ENCODE results near the gene TBR1. TPM values are rescaled to one million over a fixed set of nuclear protein-coding genes. Genes with fewer than 3 reads are reported as not detected.

TBR1 gene
- total RNA-seq, 2 experiments from 2014 or later = not detected

DNA sequence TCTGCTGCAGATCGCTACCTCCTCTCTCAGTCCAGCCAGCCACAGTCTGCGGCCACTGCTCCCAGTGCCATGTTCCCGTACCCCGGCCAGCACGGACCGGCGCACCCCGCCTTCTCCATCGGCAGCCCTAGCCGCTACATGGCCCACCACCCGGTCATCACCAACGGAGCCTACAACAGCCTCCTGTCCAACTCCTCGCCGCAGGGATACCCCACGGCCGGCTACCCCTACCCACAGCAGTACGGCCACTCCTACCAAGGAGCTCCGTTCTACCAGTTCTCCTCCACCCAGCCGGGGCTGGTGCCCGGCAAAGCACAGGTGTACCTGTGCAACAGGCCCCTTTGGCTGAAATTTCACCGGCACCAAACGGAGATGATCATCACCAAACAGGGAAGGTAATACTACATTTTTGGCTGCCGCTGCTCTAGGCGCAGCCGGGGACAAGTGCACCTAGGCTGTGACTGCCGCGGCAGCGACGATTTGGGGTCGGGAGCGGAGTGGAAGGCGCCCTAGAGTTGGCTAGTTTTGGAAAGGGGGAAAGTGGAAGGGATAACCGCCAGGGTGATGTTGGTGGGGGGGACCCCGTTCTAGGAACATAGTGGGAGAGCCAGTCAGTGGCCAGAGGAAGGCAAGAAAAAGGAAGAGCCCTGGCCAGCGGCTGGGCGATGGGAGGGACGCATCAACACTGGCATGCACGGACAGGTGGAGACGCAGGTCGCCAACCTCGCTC, 776 bp downstream of the TBR1 start:
- DNase-seq = peak; percentile 18

DNA sequence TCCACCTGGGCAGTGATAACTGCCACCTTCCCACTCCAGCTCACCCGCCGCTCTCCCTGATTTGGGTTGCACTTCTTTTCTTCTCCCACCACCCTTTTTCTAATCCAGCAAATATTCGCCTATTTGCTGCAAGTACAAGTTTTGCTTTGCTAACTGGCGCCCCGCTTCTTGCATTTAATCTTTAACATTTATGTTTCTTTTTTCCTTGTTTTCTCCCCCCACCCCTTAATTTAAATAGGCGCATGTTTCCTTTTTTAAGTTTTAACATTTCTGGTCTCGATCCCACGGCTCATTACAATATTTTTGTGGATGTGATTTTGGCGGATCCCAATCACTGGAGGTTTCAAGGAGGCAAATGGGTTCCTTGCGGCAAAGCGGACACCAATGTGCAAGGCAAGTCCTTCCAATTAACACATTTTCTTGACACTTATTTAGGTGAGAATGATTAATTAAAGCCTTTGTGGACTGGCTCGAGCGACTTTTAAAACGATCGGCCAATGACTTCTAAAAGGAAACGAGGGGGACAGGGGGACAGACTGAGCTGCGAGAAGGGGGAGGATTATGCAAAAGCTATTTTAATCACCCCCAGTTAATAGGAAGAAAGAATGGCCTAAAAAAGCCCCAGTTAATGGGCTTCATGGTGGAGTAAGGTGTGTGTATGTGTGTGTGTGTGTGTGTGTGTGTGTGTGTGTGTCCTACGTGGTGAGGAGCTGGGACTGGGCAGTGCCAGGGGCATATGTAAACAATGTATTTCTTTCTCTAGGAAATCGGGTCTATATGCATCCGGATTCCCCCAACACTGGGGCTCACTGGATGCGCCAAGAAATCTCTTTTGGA, 1.6 kb downstream of the TBR1 start:
- Mint-ChIP-seq H3K9me3 (no peaks in the 10 kb centered on the region), H3K36me3 (no peaks in the 10 kb centered on the region), H3K27me3 (peaks cover 77% of the 10 kb centered on the region), H3K4me3 (peak overlapping the region; percentile 28), H3K27ac (no peak overlapping the region), H3K4me1 (ENCODE audit: low read depth) (peaks cover 49% of the 10 kb centered on the region)
- no peak for DNase-seq
- intact Hi-C loops (cut with micrococcal nuclease) = loop anchor here (5.0 kb wide), 2 partner anchors 110 to 180 kb away; partner anchors contain the start of gene PSMD14
- POLR2A ChIA-PET = no interaction called here
- CTCF ChIA-PET = no interaction called here

More for the DNA sequence above, 776 bp downstream of the TBR1 start:
- H3K27me3 Mint-ChIP-seq = peaks cover 69% of the 10 kb centered on the region
- H3K27ac Mint-ChIP-seq = no peak overlapping the region
- H3K4me3 Mint-ChIP-seq = peak overlapping the region; percentile 32
- CTCF ChIA-PET = interaction anchor here (0.8 to 1.1 kb wide), 2 partner anchors 9 to 11 kb away, joined by 3 to 5 read pairs; no protein-coding TSS in a partner anchor
- POLR2A ChIA-PET = interaction anchor here (0.6 kb wide), 1 partner anchor 7 kb away, joined by 4 read pairs; no protein-coding TSS in a partner anchor
- no peaks in the 10 kb centered on the region for H3K36me3 Mint-ChIP-seq
- peaks cover 47% of the 10 kb centered on the region for H3K4me1 Mint-ChIP-seq (ENCODE audit: low read depth)
- intact Hi-C loops (cut with micrococcal nuclease) = loop anchor here (1.0 to 5.0 kb wide), 3 partner anchors 7 to 180 kb away; partner anchors contain the start of gene PSMD14
- H3K9me3 Mint-ChIP-seq = no peaks in the 10 kb centered on the region

DNA sequence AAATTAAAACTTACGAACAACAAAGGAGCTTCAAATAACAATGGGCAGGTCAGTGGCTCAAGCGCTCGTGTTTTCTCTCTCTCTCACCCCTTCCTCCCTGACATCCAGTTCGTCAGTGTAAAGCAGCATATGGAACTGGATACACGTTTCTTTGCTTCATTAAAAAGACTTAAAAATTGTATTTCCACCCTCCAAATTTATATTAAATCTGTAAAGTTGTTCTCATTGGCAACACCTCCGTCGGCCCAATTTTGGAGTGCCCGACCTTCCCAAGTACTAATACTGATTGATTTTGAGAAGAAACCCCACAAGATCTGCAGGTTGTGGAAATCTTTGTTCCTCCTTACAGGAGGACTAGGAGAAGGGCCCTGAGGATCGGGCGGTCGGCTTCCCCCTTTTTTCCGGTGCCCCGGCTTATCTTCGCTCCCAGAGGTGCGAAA, 2.2 kb downstream of the TBR1 start:
- no peaks in the 10 kb centered on the region for H3K36me3 Mint-ChIP-seq
- DNase-seq = no peak
- intact Hi-C loops (cut with micrococcal nuclease) = loop anchor here (5.0 kb wide), 2 partner anchors 111 to 181 kb away; partner anchors contain the start of gene PSMD14
- POLR2A ChIA-PET = no interaction called here
- no peaks in the 10 kb centered on the region for H3K9me3 Mint-ChIP-seq
- no peak overlapping the region for H3K27ac Mint-ChIP-seq
- CTCF ChIA-PET = no interaction called here
- H3K4me1 Mint-ChIP-seq (ENCODE audit: low read depth) = peaks cover 53% of the 10 kb centered on the region
- peaks cover 83% of the 10 kb centered on the region for H3K27me3 Mint-ChIP-seq
- peak overlapping the region; percentile 28 for H3K4me3 Mint-ChIP-seq

DNA sequence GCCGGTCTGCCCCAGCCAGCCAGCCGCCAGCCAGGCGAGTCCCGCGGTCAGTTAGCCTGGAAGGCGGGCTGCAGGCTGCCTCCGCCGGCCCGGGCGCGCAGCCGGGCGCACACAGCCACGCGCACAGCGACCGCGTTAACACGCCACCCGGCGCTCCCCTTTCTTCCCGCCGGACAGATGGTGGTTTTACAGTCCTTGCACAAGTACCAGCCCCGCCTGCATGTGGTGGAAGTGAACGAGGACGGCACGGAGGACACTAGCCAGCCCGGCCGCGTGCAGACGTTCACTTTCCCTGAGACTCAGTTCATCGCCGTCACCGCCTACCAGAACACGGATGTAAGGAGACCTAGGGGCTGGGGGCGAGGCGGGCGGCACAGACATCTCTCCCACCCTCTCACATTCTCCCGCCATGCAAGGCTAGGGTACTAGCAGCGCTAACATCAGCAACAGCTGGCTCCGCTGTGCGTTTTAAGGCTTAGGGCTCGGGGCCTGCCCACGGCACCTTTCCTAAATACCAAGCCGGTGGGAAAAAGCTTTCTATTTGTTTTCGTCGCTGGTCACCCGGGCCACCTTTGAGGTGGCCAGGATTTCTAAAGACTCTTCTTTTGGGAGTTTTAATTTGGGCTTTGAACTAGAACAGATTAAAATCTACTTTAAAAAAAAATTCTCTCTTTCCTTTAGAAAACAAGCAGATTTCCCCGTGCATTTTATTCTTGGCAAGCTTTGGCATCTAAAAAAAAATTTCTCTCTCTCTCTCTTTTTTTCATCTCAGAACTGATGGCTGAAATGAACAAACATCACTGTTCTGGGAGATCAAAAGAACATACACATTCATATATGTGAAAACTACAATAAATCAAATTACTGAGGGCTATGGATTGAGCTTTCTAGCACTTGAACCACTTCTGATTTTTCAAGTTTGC, 2.9 kb downstream of the TBR1 start:
- ChIA-PET CTCF (no interaction called here), POLR2A (no interaction called here)
- intact Hi-C loops (cut with micrococcal nuclease) = loop anchor here (5.0 kb wide), 2 partner anchors 112 to 182 kb away; partner anchors contain the start of gene PSMD14
- peaks cover 82% of the 10 kb centered on the region for H3K27me3 Mint-ChIP-seq
- no peaks in the 10 kb centered on the region for H3K36me3 Mint-ChIP-seq
- H3K27ac Mint-ChIP-seq = no peak overlapping the region
- peak; percentile 24 for DNase-seq
- H3K4me3 Mint-ChIP-seq = peak overlapping the region; percentile 63
- peaks cover 50% of the 10 kb centered on the region for H3K4me1 Mint-ChIP-seq (ENCODE audit: low read depth)
- H3K9me3 Mint-ChIP-seq = no peaks in the 10 kb centered on the region

DNA sequence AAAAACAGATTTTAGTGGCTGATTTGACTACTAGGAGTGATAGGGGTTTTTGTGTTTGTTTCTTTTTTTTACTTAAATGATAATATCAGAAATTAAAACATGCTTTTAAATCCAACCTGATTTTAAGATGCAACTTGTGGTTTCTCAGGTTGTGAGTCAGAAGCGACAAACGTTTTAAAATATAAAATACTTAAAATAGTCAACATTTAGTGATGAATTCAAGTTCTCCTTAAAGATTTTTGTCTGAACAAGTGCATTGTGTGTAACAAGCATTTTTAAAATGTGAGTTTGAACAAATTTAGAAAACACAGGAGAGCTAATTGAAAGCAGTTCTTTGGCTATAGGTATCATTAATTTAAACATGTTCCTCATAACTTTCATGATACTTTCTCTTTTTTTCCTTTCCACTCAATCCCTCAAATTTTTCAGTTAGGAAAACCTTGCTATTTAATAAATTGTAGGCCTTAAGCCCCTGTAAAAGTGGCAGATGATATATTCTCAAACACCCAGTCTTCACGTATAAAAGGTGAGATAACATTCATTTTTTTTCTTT, 3.6 kb downstream of the TBR1 start:
- intact Hi-C loops (cut with micrococcal nuclease) = loop anchor here (5.0 to 10.0 kb wide), 4 partner anchors 112 to 705 kb away; partner anchors contain the start of gene PSMD14

DNA sequence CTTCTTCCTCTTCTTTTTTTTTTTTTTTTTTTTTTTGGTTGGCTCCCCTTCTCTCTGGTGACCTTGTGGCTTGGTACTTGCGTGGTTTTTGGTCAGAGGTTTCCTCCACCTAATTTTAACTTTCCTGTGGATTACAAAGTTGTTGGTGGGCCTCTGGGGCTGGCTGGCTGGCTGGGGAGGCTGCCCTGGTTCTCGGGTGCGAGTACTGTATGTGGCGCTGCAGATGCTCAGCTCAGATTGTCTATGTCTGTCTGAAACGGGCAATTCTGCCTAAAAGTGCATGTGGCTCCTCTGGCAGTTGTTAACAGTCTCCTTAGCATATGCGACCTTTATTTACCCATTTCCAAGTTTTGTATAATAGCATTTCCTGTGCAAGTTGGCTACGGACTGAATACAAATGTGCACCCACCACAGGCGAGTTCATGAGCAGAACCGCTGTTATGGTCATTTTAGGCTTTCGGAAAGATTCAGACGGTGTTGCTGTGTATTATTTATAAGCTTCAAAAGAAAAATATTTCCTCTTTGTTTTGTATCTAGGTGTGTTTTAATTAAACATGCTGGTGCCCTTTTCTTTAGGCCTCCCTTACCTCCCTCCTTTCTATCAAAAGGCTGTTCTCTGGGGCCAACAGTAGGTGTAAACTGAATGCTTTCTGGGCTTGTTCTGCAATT, 4.4 kb downstream of the TBR1 start:
- Mint-ChIP-seq H3K4me1 (ENCODE audit: low read depth) (peaks cover 51% of the 10 kb centered on the region), H3K9me3 (no peaks in the 10 kb centered on the region), H3K4me3 (no peak overlapping the region), H3K27me3 (peaks cover 88% of the 10 kb centered on the region), H3K27ac (no peak overlapping the region), H3K36me3 (no peaks in the 10 kb centered on the region)
- intact Hi-C loops (cut with micrococcal nuclease) = loop anchor here (5.0 to 10.0 kb wide), 2 partner anchors 532 to 704 kb away; no protein-coding TSS in a partner anchor
- POLR2A ChIA-PET = no interaction called here
- CTCF ChIA-PET = no interaction called here
- no peak for DNase-seq

More for the DNA sequence above, 3.6 kb downstream of the TBR1 start:
- POLR2A ChIA-PET = no interaction called here
- Mint-ChIP-seq H3K27ac (no peak overlapping the region), H3K4me1 (ENCODE audit: low read depth) (peaks cover 56% of the 10 kb centered on the region), H3K27me3 (peaks cover 88% of the 10 kb centered on the region), H3K9me3 (no peaks in the 10 kb centered on the region), H3K4me3 (no peak overlapping the region), H3K36me3 (no peaks in the 10 kb centered on the region)
- no peak for DNase-seq
- CTCF ChIA-PET = no interaction called here

DNA sequence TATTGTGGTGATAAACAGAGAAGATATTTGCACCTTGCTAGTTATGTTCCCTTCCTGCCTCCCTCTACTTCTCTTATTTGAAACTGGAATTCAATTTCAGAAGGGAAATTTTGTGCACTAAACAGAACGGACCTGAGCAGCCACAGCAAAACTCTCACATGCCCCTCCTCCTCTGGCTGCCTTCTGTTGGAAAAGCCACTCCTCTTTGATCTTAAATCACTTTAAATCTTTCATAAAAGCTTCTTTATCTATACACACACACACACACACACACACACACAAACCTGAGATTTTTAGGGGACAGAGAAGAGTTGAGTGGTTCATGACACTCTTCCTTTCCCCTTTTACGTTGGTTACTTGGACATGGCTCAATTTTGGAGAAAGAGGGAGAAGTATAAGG, 5.6 kb downstream of the TBR1 start:
- Mint-ChIP-seq H3K27ac (no peak overlapping the region), H3K36me3 (no peaks in the 10 kb centered on the region), H3K4me1 (ENCODE audit: low read depth) (peaks cover 44% of the 10 kb centered on the region), H3K4me3 (no peak overlapping the region), H3K27me3 (peaks cover 84% of the 10 kb centered on the region), H3K9me3 (no peaks in the 10 kb centered on the region)
- CTCF ChIA-PET = no interaction called here
- no peak for DNase-seq
- POLR2A ChIA-PET = no interaction called here
- intact Hi-C loops (cut with micrococcal nuclease) = loop anchor here (5.0 to 10.0 kb wide), 2 partner anchors 531 to 703 kb away; no protein-coding TSS in a partner anchor

DNA sequence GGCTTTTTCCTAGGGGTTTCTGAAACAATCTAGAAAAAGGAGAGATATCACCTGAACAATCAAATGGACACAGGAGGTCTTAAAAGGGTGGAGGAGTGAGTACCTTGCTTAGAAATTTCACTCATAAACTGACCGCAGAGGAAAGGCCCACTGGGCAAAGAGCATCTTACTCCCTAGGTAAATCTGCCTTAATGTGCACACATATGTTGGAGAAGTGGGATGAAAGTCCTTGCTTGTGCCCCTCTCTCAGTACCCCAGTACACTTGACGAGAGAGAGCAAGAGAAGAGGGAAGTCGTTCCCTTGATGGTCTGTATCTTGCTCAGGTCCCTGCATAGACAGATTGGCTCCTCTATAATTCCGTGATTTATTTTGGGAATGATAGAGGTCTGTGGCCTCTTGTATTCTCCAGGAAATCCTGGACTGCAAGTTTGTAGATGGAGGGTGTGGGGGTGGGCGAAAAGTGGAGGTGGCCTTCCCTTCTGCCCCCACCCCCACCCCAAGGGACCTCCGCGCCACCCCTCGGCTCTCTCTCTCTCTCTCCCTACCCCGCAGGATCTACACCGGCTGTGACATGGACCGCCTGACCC, 6.8 kb downstream of the TBR1 start:
- Mint-ChIP-seq H3K27me3 (peaks cover 82% of the 10 kb centered on the region), H3K36me3 (peaks cover 4% of the 10 kb centered on the region), H3K27ac (no peak overlapping the region)

DNA sequence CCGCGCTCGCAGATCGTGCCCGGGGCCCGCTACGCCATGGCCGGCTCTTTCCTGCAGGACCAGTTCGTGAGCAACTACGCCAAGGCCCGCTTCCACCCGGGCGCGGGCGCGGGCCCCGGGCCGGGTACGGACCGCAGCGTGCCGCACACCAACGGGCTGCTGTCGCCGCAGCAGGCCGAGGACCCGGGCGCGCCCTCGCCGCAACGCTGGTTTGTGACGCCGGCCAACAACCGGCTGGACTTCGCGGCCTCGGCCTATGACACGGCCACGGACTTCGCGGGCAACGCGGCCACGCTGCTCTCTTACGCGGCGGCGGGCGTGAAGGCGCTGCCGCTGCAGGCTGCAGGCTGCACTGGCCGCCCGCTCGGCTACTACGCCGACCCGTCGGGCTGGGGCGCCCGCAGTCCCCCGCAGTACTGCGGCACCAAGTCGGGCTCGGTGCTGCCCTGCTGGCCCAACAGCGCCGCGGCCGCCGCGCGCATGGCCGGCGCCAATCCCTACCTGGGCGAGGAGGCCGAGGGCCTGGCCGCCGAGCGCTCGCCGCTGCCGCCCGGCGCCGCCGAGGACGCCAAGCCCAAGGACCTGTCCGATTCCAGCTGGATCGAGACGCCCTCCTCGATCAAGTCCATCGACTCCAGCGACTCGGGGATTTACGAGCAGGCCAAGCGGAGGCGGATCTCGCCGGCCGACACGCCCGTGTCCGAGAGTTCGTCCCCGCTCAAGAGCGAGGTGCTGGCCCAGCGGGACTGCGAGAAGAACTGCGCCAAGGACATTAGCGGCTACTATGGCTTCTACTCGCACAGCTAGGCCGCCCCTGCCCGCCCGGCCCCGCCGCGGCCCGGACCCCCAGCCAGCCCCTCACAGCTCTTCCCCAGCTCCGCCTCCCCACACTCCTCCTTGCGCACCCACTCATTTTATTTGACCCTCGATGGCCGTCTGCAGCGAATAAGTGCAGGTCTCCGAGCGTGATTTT, 7.6 kb downstream of the TBR1 start:
- CTCF ChIA-PET = interaction anchor here (0.8 kb wide), 1 partner anchor 100 kb away, joined by 4 read pairs; no protein-coding TSS in a partner anchor

More for the DNA sequence above, 6.8 kb downstream of the TBR1 start:
- peaks cover 41% of the 10 kb centered on the region for H3K4me1 Mint-ChIP-seq (ENCODE audit: low read depth)
- ChIA-PET POLR2A (no interaction called here), CTCF (no interaction called here)
- DNase-seq = no peak
- peak overlapping the region; percentile 57 for H3K4me3 Mint-ChIP-seq
- H3K9me3 Mint-ChIP-seq = no peaks in the 10 kb centered on the region
- intact Hi-C loops (cut with micrococcal nuclease) = loop anchor here (5.0 to 10.0 kb wide), 2 partner anchors 529 to 702 kb away; no protein-coding TSS in a partner anchor

More for the DNA sequence above, 7.6 kb downstream of the TBR1 start:
- Mint-ChIP-seq H3K36me3 (peaks cover 4% of the 10 kb centered on the region), H3K4me3 (peak overlapping the region; percentile 57), H3K4me1 (ENCODE audit: low read depth) (peaks cover 34% of the 10 kb centered on the region), H3K27me3 (peaks cover 79% of the 10 kb centered on the region), H3K27ac (peak overlapping the region; percentile 24), H3K9me3 (no peaks in the 10 kb centered on the region)
- POLR2A ChIA-PET = interaction anchor here (0.6 kb wide), 1 partner anchor 7 kb away, joined by 4 read pairs; the partner anchor contains the start of gene TBR1
- intact Hi-C loops (cut with micrococcal nuclease) = loop anchor here (1.0 to 10.0 kb wide), 3 partner anchors 7 to 701 kb away; partner anchors contain the start of gene TBR1
- peak; percentile 11 for DNase-seq

Measured in activated CD4-positive, alpha-beta memory T cell treated with anti-CD3 and anti-CD28 coated beads for 36 hours (primary cell).